M059J (cell line): ENCODE measurements around the gene DLGAP3. TPM values are rescaled to one million over a fixed set of nuclear protein-coding genes. Genes with fewer than 3 reads are reported as not detected.

Experiments
- DNase-seq: peaks from one replicate; pipeline ENCODE4 v3.0.0-alpha.2; 2012; ENCODE audit warnings: low read depth
- total RNA-seq: library from RNA; depleted of rRNA; stranded (reverse); fragments of >200 nt; shearing (Covaris generic); gene quantifications from 2 replicates; pipeline ENCODE4 v1.2.3, GENCODE V29; 2014

Gene DLGAP3
- total RNA-seq, 1 experiment from 2014 or later = 0.05 TPM

- no peak for DNase-seq
Measured at GRCh38 chr1:34928066-34928696, 1.3 kb downstream of the DLGAP3 start.

- no peak for DNase-seq
Measured at GRCh38 chr1:34927316-34927715, 2.1 kb downstream of the DLGAP3 start.

- no peak for DNase-seq
Measured at GRCh38 chr1:34926894-34927293, 2.6 kb downstream of the DLGAP3 start.

- peak; percentile 13 for DNase-seq
Measured at GRCh38 chr1:34926156-34926555, 3.3 kb downstream of the DLGAP3 start.

DNA sequence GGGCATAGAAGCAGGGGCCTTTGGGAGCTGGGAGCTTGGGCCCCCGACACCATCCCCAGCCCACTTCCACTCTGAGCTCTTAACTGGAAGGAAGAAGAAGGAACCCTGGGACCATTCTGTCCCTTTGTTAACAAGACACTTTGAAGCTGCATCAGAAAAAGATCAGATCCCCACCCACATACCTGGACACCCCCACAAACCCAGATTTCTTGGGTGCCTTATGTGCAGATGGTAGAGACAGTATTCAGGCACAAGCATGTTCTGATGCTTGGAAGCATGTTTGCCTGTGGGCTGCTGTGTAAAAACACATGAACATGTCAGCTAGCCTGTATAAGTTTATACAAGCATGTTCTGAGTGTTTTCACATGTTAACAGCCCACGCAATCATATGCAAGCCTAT lies 3.7 kb downstream of the DLGAP3 start:
- DNase-seq = no peak

GRCh38 chr1:34924759-34925555 lies 4.5 kb downstream of the DLGAP3 start:
- DNase-seq = peak; percentile 58

DNA sequence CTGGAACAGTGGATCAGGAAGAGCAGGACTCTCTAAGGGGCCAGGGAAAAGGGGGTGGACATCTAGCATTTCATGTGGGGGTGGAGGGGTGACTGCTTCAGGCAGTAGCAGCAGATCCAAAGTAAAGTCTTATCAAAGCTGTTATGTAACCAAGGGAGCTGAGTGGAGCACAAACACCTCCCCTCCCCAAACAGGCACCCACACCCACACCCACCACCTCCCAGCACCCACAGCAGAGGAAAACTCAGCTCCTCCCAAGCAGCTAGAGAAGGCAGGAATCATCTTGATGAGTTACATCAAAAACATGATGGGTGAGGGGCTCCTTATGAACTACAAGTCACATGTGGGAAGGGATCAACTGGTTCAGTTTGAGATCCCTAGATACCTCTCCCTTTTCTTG lies 6.0 kb downstream of the DLGAP3 start:
- DNase-seq = no peak

DNA sequence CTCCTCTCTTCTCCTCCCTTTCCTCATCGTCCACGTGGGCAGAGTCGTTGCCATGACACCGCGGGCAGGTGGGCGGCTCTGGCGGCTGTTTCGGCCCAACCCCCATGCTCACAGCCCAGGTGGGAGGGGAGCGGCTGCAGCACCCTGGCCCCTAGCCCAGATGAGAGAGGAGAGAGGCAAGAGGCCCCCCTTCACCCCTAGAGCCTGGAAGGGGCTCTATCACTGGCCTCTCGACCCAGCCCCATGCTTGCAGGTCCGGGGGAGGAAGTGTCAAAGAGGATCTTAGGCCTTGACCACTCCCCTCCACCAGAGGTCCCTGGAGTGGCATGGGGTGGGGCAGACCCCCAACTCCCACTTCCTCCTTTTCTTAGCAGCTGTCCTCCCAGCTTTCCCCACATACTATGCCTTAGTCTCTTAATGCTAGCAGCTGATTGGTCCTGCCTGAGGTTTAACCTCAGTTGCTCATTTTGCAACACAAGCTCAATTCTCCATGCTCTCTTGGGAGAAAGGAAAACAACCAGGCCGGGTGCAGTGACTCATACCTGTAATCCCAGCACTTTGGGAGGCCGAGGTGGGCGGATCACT lies 10.4 kb downstream of the DLGAP3 start:
- DNase-seq = no peak

DNA sequence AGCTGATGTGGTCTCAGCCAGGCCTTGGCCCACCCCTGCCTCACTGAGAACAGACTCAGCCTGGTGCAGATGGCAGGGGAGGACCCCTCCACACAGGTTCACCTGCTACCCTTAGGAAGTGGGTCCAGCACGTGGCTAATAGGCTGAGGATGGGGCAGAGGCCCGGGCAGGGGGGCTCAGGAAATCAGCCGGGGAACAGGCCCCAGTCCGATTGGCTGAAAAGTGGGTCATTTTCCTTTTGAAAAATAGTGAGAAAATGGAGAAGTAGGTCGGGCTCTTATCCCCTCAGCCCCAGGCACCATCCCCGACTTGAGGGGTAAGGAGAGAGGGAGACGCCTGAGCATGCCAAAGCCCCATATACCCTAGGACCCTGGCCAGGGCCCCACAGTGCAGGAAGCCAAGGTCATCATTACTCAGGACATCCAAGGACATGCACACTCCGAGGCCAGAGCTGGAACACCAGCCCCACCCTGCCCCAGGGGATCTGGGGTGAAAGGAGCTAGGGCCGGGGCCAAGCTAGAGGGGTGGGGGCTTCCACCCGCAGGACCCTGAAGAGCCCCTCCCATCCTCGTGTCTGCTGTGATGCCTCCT lies 11.0 kb downstream of the DLGAP3 start:
- DNase-seq = no peak

GRCh38 chr1:34917017-34917416 lies 12.4 kb downstream of the DLGAP3 start:
- no peak for DNase-seq

- no peak for DNase-seq
Measured at GRCh38 chr1:34916104-34916503, 13.3 kb downstream of the DLGAP3 start.

DNA sequence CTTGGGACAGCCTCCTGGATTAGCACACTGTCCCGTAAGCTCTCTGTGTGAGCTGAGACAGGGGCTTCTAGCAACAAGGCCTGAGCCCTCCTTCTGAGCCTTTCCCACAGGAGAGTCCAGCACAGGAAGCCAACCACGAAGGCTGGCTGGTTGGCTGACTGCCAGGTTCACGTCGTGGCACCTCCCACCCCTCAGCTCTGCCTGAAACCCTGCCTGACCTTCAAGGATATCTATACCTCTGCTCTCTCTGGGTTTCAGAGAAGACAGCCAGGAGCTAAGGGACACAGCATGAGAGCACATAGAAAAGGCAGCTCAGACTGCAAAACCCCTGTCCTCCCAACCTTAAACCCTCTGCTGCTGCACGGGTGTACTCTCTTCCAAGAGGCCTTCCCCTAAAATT lies 13.9 kb downstream of the DLGAP3 start:
- no peak for DNase-seq

- no peak for DNase-seq
Measured at GRCh38 chr1:34914958-34915357, 14.5 kb downstream of the DLGAP3 start.

GRCh38 chr1:34911465-34911864 lies 18.0 kb downstream of the DLGAP3 start:
- no peak for DNase-seq

GRCh38 chr1:34910425-34910824 lies 19.0 kb downstream of the DLGAP3 start:
- DNase-seq = no peak

- DNase-seq = no peak
Measured at GRCh38 chr1:34908369-34908768, 21.1 kb downstream of the DLGAP3 start.

- no peak for DNase-seq
Measured at GRCh38 chr1:34907487-34908090, 21.9 kb downstream of the DLGAP3 start.

- no peak for DNase-seq
Measured at GRCh38 chr1:34906756-34907155, 22.7 kb downstream of the DLGAP3 start.

- DNase-seq = no peak
Measured at GRCh38 chr1:34906222-34906621, 23.2 kb downstream of the DLGAP3 start.

GRCh38 chr1:34905098-34905459 lies 24.4 kb downstream of the DLGAP3 start:
- DNase-seq = no peak

- DNase-seq = no peak
Measured at GRCh38 chr1:34904236-34905097, 25.0 kb downstream of the DLGAP3 start.
